GM21390 (cell line): ENCODE measurements around the gene SLC23A2.

Source experiments
- ATAC-seq: cut with Tn5 transposase; IDR thresholded peaks from one replicate; pipeline ENCODE4 v1.9.1; 2021; ENCODE audit not compliant: unreplicated experiment

SLC23A2 gene

DNA sequence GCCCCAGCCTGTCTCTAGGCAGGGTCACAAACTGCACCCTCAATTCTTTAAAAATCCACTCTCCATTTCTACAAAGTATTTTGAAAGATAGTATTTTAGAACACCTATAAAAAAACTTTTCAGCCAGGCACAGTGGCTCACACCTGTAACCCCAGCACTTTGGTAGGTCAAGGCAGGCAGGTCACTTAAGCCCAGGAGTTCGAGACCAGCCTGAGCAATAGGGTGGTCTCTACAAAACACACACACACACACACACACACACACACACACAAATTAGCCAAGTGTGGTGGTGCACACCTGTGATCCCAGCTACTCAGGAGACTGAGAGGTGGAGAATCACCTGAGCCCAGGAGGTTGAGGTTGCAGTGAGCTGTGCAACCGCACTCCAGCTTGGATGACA, 30.2 kb downstream of the SLC23A2 start:
- ATAC-seq = no peak

DNA sequence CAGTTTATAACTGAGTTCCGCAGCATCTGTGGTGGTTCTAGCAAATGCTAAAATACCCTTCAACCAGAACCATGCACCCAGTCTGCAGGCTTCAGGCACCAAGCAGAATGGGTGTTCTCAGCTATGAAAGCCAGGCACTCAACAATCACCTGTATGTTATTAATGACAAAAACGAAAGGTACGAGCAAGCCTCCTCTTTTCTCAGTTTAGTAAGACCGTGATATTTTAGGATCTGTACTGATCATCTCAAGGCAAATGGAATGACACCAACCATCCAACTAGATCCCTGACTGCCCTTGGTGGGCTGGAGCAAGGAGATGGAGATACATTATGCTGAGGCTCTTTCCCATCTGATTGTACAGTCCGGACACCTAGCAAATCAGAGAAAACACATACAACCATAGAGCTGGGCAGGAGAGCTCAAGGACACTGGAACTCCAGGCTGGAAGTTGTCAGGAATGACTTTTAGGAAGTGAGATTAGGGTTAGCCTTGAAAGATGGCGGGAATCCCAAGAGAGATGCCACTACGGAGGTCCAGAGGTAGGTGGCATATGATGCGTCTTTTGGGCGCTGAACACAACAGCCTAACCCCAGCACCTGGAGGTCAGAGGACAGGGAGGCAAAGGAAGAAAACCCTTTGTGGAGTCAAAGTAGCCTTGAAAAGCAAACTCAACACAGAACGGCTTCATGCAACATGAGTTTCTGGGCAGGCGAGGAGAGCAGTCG, 33.4 kb downstream of the SLC23A2 start:
- ATAC-seq = no peak

DNA sequence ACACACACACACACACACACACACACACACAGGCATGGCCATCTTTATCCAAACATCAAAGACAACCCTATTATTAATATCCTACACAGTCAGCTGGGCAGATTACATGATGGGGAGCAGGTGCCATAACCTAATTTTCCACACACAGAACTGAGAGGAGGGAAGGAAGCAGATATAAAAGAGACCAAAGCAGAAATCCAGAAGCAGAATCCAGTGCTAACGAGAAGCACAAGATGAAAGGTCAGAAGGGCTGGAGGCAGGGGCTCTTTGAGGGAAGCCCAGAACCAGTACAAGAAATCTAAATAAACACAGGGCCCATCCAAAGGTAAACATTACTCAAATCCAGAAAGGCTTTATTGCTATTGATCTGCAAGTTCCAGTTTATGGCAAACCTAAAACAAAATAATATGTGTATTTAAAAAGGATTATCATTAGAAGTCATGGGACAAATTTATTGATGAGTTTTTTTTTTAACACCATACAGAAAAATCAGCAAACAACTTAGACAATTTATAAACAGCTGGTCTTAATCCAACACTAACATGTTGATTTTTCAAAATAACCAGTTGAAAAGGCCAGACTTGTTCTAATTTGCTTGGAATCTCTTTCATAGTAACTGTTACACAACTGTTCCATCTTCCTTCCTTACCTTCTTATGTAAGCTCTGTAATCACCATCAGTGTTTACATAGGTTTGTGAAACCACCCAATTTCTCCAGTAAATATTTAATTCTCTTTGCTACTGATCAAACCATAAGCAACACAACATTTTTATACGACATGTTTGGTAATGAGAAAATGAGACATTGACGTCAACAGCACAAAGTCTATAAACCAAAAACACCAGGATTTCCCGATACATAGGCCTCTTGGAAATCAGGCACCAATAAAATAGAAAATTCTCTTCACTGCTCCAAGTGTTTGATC, 34.2 kb downstream of the SLC23A2 start:
- no peak for ATAC-seq

DNA sequence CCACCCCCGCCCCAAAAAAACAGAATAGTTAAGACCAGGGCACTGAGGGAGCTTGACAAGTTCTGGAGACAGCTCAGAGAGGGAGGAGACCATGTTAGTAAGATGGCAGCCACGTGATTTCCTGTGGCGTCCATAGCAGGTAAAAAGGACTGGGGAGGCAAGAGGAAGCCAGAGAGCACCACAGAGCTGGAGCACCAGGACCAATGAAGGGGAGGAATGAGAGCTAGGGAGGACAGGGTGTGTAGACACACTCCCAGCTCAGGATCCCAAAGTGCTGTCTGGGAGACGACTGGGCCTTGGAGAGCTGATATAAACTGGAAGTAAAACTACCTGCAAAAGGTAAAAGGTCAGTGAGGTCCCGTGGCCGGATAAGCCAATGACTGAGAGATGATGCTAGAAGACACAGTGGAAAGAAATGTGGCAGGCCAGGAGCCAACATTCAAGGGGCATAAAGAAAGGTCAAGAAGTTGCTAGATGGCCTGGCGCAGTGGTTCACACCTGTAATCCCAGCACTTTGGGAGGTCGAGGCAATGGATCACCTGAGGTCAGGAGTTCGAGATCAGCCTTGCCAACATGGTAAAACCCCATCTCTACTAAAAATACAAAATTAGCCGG, 39.0 kb downstream of the SLC23A2 start:
- ATAC-seq = no peak

DNA sequence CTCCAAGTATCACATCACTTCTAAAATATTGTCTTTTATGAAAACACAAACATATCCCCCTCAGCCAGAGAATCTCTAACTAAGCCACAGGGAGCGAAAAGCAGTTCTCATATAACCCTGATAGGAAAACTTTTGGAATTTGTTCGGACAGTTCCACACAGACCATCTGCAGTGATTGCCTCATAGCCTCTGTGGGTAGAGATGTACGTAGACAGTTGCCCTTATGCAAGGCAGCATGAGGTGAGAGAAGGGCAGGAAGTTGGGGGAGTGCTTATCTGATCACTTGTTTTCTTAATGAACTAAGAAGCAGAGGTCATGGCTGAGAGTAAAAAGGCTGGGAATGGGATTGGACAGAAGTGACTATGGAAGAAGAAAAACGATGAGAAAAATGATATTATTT, 39.6 kb downstream of the SLC23A2 start:
- ATAC-seq = no peak

DNA sequence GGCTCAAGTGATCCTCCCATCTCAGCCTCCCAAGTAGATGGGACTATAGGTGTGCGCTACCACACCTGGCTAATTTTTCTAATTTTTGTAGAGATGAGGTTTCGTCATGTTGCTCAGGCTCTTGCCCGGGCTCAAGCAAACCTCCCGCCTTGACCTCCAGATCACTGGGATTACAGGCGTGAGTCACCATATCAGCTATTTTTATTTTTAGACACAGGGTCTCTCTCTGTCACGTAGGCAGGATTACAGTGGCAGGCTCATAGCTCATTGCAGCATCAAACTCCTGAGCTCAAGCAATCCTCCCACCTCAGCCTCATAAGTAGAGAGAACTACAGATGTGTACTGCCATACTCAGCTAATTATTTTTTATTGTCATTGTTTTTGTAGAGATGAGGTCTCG, 41.7 kb downstream of the SLC23A2 start:
- ATAC-seq = no peak

DNA sequence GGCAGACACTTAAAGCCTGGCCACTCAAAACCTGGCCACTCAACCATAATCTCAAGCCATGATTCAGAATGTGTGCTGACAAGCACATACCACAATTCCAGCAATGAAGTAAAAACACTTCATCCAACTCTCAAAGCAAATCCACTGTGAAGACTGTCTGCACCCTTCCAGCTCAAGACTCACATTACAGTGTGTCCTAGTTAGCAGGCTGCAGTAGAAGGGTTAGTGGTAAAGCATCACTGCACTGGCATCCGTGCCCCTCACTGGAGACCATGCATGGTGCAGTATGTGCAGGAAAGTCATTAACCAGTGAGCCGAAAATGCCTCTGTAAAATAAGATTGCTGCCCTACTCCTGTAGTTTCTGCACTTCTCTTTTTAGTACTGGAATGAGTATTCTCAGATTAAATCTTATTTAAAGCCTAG, 43.4 kb downstream of the SLC23A2 start:
- no peak for ATAC-seq

DNA sequence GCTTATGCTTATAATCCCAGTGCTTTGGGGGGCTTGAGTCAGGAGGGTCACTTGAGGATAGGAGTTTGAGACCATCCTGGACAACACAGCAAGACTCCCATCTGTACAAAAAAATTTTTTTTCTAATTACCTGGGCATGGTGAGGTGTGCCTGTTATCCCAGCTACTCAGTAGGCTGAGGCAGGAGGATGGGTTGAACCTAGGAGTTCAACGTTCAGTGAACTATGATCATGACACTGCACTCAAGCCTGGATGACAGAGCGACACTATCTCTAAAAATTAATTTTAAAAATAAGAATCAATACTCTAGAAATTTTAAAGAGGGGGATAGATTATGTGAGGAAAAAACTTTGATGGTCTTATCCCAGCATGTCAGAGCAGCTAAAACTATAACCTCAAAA, 44.1 kb downstream of the SLC23A2 start:
- ATAC-seq = no peak

DNA sequence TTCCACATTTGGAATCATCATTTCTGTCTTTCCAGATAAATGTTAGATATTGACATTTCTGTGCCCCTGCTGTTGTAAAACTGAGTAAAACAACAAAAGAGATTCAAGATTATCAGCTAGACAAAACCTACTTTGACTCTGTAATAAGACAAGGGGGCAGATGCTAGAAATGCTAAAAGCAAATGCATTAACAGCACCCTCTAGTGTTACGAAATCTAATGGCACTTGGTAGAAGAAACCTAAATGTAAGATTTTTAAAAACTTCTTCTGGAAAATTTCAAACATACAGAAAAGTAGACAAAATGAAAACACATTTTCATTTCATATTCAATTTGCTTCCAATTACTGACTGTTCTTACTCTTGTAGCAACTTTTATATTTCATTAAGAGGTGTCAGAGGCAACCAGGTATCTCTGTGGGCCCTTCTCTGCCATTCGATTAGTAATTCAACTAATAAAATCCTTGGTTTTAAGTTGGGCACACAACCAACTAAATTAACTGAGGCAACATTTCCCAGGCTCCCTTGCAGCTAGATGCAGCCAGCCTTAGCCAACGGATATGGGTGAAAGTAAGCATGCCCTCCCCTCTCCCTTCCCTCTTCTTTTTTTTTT, 45.0 kb downstream of the SLC23A2 start:
- no peak for ATAC-seq

DNA sequence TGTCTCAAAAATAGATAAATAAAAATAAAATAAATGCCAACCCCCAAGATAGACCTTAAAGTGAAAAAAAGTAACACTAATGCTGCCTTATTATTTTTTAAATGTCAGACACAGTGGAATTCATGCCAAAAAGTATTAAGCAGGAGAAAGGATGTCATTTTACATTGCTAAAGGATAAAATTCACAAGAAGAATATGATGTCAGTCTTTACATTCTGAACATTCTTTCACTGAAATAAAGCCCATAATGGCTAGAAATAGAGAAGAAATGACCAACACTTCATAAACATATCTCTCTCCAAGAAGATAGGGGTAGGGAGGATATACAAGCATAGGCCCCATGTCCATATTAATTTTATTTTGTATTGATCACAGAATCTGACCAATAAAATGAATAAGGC, 47.4 kb downstream of the SLC23A2 start:
- ATAC-seq = no peak

DNA sequence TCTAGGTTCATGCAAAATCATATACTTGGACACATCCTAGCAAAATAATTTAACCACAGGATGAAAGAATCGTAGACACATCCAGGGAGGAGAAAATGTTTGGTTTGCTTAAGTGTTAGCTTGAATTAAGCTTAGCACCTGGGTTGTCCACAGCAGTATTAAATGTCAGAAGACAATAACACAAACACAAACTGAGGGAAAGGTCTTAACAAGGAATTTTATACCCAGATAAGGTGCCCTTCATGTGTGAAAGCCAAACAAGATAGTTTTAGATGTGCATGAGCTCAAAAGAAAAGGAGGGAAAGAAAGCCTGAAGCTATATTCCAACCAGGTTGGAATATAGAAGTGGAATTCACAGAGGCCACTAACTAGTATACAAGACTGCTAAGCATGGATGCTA, 49.1 kb downstream of the SLC23A2 start:
- ATAC-seq = no peak

DNA sequence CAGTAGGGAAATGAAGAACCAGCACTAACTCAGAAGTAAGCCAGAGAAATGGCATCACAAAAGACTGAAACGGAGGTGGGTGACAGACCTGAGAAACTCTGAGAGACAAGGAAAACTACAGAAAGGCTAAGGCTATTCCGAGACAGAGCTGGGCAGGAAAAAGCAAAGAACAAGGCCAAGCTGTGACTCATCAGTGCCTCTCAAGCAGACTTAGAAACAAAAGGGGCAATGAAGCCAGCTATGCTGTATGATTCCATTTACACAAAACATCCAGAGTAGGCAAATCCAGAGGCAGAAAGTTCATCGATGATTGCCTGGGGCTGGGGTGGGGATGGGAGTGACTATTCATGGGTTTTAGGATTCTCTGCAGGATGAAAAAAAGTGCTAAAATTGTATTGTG, 50.0 kb downstream of the SLC23A2 start:
- ATAC-seq = no peak

DNA sequence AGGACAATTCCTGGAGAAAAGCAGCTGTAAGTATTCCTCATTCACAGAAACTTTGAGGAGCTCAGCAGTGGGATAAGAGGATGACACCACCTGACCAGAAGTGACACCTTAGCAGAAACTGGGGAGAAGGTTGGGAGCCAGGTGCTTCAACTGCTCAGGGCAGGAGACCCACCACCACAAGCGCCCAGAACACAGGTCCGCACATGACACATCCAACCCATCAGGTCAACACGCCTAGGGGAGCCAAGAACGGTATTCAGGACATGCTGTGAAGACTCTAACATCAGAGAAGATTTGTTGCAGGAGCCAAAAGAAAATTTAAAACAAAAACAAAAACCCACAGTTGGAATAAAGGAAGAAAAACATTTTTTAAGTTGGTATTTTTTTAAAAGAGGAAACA, 50.5 kb downstream of the SLC23A2 start:
- no peak for ATAC-seq

DNA sequence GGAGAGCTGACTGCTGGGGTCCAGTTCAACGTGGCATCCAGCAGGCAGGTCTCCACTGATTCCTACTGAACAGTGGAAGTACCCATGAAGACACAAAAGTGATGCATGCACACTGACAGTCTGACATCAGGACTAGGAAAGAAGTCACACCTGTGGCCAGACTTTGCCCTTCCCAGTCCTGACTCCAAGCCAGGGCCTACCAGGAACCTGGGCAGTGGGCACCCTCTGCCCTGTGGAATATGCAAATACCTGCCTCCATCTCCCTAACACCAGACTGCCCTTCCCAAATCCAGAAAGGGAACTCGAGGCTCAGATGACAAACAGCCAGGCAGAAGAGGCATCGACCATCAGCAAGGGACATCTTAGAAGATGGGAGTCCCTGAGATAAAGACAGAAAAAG, 50.9 kb downstream of the SLC23A2 start:
- no peak for ATAC-seq

DNA sequence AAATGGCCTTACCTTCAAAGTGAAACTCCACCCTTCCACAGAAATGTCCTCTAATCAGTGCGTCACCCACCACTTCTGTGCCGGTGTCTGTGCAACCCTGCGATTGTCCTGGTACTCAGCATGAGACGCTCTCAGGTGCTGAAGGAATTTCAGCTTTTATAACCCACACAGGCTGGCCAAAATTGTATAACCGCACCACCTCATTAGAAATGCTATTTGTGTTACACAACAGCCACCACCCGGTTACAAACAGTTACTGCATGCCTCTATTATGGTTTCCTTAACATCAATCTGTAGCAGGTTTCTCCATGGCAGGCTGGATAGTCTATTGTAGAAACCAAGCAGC, 51.5 kb downstream of the SLC23A2 start:
- ATAC-seq = no peak

DNA sequence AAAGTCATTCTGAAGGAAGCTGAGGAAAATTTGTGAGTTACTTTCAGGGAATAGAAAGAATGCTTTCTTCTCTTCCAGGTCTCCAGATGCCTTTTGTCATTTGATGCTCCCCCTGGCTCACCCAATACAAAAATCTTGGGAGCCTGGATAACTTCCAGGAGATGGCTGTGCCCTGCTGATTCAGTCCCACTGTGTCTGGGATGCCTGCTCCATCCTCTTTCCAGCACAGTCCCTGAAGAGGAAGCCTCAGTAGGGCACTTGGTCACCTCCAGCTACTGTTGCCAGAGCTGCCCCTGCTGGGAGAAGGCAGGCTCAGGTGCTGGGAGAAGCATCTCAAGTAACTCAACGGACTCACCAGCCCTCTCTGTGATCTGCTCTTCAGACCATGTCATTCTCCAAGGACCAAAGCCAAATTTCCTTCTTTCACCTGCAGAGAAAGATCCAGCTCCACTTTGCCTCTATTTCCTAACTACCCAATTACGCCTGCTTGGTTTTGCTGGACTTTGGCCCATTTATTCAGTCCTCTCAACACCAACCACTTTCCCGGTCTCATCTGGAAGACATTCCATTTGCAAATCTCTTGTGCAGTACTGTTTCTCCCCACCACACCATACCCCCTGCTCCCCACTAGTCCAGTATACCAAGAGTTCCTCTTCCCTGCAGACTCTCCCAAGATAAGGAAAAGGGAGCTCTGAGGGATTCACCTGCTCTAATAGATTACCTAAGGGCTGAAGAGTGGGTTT, 53.3 kb downstream of the SLC23A2 start:
- ATAC-seq = no peak

DNA sequence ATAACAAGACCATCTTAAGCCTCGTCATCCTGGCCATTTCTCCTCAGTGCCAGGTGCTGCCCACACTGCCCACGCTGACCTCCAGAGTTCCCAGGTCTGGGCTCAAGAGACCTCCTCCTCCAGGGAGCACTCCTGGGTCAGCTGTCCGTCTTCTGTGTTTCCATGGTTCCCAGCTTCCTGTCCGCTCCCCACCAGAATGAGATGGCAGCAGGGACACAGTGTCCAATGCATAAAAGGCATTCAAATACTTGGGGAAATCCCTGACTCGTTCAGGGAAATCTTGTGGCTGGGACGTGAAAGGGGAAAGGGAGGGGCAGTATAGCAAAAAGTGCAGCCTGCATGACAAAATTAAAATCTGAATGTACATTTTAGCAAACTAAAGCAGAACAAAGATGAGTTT, 54.3 kb downstream of the SLC23A2 start:
- ATAC-seq = no peak

DNA sequence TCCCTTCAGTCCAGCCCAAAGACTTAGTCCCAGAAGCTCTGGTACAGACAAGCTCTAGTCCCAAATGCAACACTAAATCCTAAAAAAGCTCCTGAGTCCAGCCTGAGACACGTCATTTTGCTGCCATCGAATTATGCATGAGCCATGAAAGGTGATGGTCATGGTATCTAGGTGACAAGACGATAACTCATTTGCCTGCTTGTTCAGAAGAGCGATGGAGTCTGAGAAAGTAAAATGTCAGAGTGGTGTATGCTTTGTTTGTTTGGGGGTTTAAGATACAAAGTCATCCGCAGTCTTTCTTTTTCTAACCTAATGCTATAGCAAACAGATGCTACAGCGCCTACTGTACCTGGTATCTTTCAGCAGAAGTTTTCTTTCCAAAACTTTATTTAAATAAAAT, 54.7 kb downstream of the SLC23A2 start:
- ATAC-seq = no peak

DNA sequence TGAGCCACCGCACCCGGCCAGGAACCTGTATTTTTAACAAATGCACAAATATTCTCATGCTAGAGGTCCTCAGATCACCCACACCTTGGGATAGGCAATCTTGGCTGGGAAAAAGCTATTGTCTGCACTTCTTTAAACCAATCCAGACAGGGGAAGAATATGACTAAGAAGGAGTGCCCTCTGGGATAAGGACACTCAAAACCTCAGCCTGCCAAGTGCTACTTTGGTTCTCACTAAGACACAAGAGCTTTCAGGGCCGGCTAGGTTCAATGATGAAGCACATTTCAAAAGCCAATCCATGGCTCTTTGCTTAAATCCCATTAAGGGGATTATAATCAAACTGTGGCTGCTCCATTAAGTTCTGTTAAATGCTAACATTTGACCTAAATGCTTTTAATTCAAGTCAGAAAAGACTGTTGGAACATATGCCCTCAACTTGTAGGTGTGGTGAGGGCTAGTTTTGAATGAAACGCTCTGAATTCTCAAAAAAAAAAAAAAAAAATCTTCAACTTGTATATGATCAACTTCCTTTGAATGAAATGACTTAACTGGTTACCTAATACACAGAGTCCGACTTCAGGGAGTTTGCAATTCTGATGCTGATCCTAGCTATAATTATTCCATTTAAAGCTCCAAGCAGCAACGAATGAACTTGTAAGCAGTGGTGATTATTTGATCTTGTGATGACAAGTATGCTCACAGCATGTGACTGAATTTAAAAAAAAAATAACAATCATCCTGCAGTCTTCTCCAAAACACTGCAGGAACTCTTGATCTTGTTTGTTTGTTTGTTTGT, 56.6 kb downstream of the SLC23A2 start:
- no peak for ATAC-seq

DNA sequence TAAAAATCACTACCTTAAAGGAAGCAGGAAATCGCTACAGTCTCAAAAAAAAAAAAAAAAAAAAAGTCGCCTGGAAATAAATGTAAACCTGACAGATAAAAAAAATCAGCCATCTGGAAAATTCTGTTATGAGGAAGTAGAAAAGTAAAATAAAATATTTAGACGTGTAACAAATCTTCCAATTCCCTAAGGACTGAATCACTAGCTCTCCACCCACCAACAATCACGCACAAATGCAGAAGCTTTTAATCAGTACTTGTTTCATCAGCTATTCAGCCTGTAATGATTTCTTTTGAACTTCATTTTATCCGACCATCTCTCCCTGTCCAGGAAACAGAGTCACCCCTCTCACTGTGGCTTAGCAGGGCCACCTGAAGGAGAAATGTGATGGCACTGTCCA, 59.0 kb downstream of the SLC23A2 start:
- no peak for ATAC-seq
